ENCODE measurements around the gene SLCO2A1.

SLCO2A1 gene

GRCh38 chr3:134034005-134034785 lies 4.5 kb upstream of the SLCO2A1 start:
- no peak for DNase-seq (ENCODE audit: low read depth)

GRCh38 chr3:134033315-134033996 lies 3.7 kb upstream of the SLCO2A1 start:
- DNase-seq (ENCODE audit: low read depth) = no peak

GRCh38 chr3:134031348-134031915 lies 1.7 kb upstream of the SLCO2A1 start:
- no peak for DNase-seq (ENCODE audit: low read depth)

GRCh38 chr3:134030379-134031347 lies 938 bp upstream of the SLCO2A1 start:
- no peak for DNase-seq (ENCODE audit: low read depth)

GRCh38 chr3:134029256-134029733 lies 430 bp downstream of the SLCO2A1 start:
- DNase-seq (ENCODE audit: low read depth) = no peak

- no peak for DNase-seq (ENCODE audit: low read depth)
These were observed 1.1 kb downstream of the SLCO2A1 start for GRCh38 chr3:134028486-134029255.

GRCh38 chr3:134027631-134028030 lies 2.1 kb downstream of the SLCO2A1 start:
- DNase-seq (ENCODE audit: low read depth) = no peak

- no peak for DNase-seq (ENCODE audit: low read depth)
These were observed 9.5 kb downstream of the SLCO2A1 start for GRCh38 chr3:134020135-134020680.

- DNase-seq (ENCODE audit: low read depth) = no peak
These were observed 10.9 kb downstream of the SLCO2A1 start for GRCh38 chr3:134018850-134019249.

- no peak for DNase-seq (ENCODE audit: low read depth)
These were observed 11.3 kb downstream of the SLCO2A1 start for GRCh38 chr3:134018406-134018805.

GRCh38 chr3:134017490-134017889 lies 12.2 kb downstream of the SLCO2A1 start:
- no peak for DNase-seq (ENCODE audit: low read depth)

- no peak for DNase-seq (ENCODE audit: low read depth)
These were observed 15.5 kb downstream of the SLCO2A1 start for GRCh38 chr3:134014270-134014669.

GRCh38 chr3:134013280-134013679 lies 16.4 kb downstream of the SLCO2A1 start:
- DNase-seq (ENCODE audit: low read depth) = no peak

- DNase-seq (ENCODE audit: low read depth) = no peak
These were observed 20.3 kb downstream of the SLCO2A1 start for GRCh38 chr3:134009345-134010000.

GRCh38 chr3:134008630-134009156 lies 21.0 kb downstream of the SLCO2A1 start:
- DNase-seq (ENCODE audit: low read depth) = no peak

GRCh38 chr3:134007819-134008218 lies 21.9 kb downstream of the SLCO2A1 start:
- DNase-seq (ENCODE audit: low read depth) = no peak

- DNase-seq (ENCODE audit: low read depth) = no peak
These were observed 24.9 kb downstream of the SLCO2A1 start for GRCh38 chr3:134004841-134005240.

GRCh38 chr3:134003066-134003465 lies 26.7 kb downstream of the SLCO2A1 start:
- no peak for DNase-seq (ENCODE audit: low read depth)

GRCh38 chr3:134002306-134002705 lies 27.4 kb downstream of the SLCO2A1 start:
- no peak for DNase-seq (ENCODE audit: low read depth)

- DNase-seq (ENCODE audit: low read depth) = no peak
These were observed 28.5 kb downstream of the SLCO2A1 start for GRCh38 chr3:134001251-134001650.

Measured in stimulated activated CD4-positive, alpha-beta T cell treated with anti-CD3 and anti-CD28 coated beads, Interleukin-2, amount 100 ng/mL, for 4 hours (primary cell).